Osteocyte (in vitro differentiated cells): ENCODE measurements around the gene TENM3. TPM values are rescaled to one million over a fixed set of nuclear protein-coding genes. Genes with fewer than 3 reads are reported as not detected.

Experiments
- DNase-seq: peaks from one replicate; pipeline ENCODE4 v3.0.0; 2021; ENCODE audit warnings: mixed read lengths; ENCODE audit not compliant: unreplicated experiment; ENCODE audit errors: extremely low spot score
- H3K27ac Mint-ChIP-seq: one replicate; pipeline ENCODE4 v1.8.0; 2021; ENCODE audit warnings: mild to moderate bottlenecking, mixed read lengths; ENCODE audit not compliant: unreplicated experiment
- H3K27me3 Mint-ChIP-seq: one replicate; pipeline ENCODE4 v1.8.0; 2021; ENCODE audit warnings: mixed read lengths; ENCODE audit not compliant: unreplicated experiment
- H3K36me3 Mint-ChIP-seq: one replicate; pipeline ENCODE4 v1.8.0; 2021; ENCODE audit warnings: mixed read lengths; ENCODE audit not compliant: unreplicated experiment
- H3K4me1 Mint-ChIP-seq: one replicate; pipeline ENCODE4 v1.8.0; 2021; ENCODE audit warnings: mixed read lengths; ENCODE audit not compliant: unreplicated experiment
- H3K4me3 Mint-ChIP-seq: one replicate; pipeline ENCODE4 v1.8.0; 2021; ENCODE audit warnings: mild to moderate bottlenecking, moderate library complexity, mixed read lengths; ENCODE audit not compliant: unreplicated experiment
- H3K9me3 Mint-ChIP-seq: one replicate; pipeline ENCODE4 v1.8.0; 2021; ENCODE audit warnings: mixed read lengths; ENCODE audit not compliant: unreplicated experiment
- CTCF ChIP-seq: fragments of 200-600 bp; sonication (generic); IDR thresholded peaks from 2 replicates; pipeline ENCODE4 v1.5.0; 2021; ENCODE audit warnings: antibody characterized with exemption, mild to moderate bottlenecking, moderate library complexity
- total RNA-seq: library from RNA; stranded (reverse); gene quantifications from 2 replicates; pipeline ENCODE4 v1.2.1, GENCODE V29; 2021

Gene TENM3
- total RNA-seq, 1 donor from 2014 or later, result 78.3 TPM

- Mint-ChIP-seq H3K27ac (no peak overlapping the region), H3K4me3 (no peak overlapping the region), H3K4me1 (no peaks in the 10 kb centered on the region), H3K27me3 (no peaks in the 10 kb centered on the region), H3K36me3 (peaks cover 9% of the 10 kb centered on the region), H3K9me3 (no peaks in the 10 kb centered on the region)
- DNase-seq, result no peak
- no peak for TF ChIP-seq CTCF
Observed at GRCh38 chr4:182267048-182267447, 23.8 kb downstream of the TENM3 start.

GRCh38 chr4:182268966-182269365, 25.8 kb downstream of the TENM3 start:
- Mint-ChIP-seq H3K36me3 (peaks cover 9% of the 10 kb centered on the region), H3K4me3 (no peak overlapping the region), H3K27ac (no peak overlapping the region), H3K27me3 (no peaks in the 10 kb centered on the region), H3K4me1 (peaks cover 4% of the 10 kb centered on the region), H3K9me3 (no peaks in the 10 kb centered on the region)
- no peak for TF ChIP-seq CTCF
- DNase-seq, result no peak

GRCh38 chr4:182271731-182272130, 28.5 kb downstream of the TENM3 start:
- Mint-ChIP-seq H3K27ac (no peak overlapping the region), H3K9me3 (no peaks in the 10 kb centered on the region), H3K4me1 (peaks cover 10% of the 10 kb centered on the region), H3K27me3 (no peaks in the 10 kb centered on the region), H3K4me3 (no peak overlapping the region), H3K36me3 (peaks cover 10% of the 10 kb centered on the region)
- no peak for TF ChIP-seq CTCF
- DNase-seq, result no peak

- DNase-seq, result no peak
- no peaks in the 10 kb centered on the region for H3K27me3 Mint-ChIP-seq
- H3K27ac Mint-ChIP-seq, result no peak overlapping the region
- no peak for TF ChIP-seq CTCF
- H3K4me3 Mint-ChIP-seq, result no peak overlapping the region
- no peaks in the 10 kb centered on the region for H3K9me3 Mint-ChIP-seq
- H3K4me1 Mint-ChIP-seq, result peaks cover 14% of the 10 kb centered on the region
- peaks cover 10% of the 10 kb centered on the region for H3K36me3 Mint-ChIP-seq
Observed at GRCh38 chr4:182272151-182272550, 28.9 kb downstream of the TENM3 start.

- H3K4me3 Mint-ChIP-seq, result no peak overlapping the region
- H3K9me3 Mint-ChIP-seq, result no peaks in the 10 kb centered on the region
- no peak for DNase-seq
- H3K4me1 Mint-ChIP-seq, result peaks cover 19% of the 10 kb centered on the region
- no peak for TF ChIP-seq CTCF
- H3K36me3 Mint-ChIP-seq, result peaks cover 10% of the 10 kb centered on the region
- H3K27ac Mint-ChIP-seq, result no peak overlapping the region
- no peaks in the 10 kb centered on the region for H3K27me3 Mint-ChIP-seq
Observed at GRCh38 chr4:182273191-182273935, 30.2 kb downstream of the TENM3 start.
